ENCODE data around the gene CYP24A1. TPM values are rescaled to one million over a fixed set of nuclear protein-coding genes. Genes with fewer than 3 reads are reported as not detected.

Gene CYP24A1
- total and polyA plus RNA-seq, 9 donors = 0.15 to 3.7 TPM; not detected in 7

- intact Hi-C loops (cut with DNase I) = no loop called here
- TF ChIP-seq EP300 (IDR thresholded peaks at IDR 0.05) (no peak), POLR2A (IDR thresholded peaks at IDR 0.05) (no peak), CTCF (IDR thresholded peaks at IDR 0.05) (no peak)
These were observed 66.6 kb downstream of the CYP24A1 start for GRCh38 chr20:54107181-54107580.

GRCh38 chr20:54106162-54106561, 67.6 kb downstream of the CYP24A1 start:
- Histone ChIP-seq H3K36me3 (no peaks in the 10 kb centered on the region), H3K4me1 (ENCODE audit: insufficient read depth) (no peaks in the 10 kb centered on the region), H3K27me3 (no peaks in the 10 kb centered on the region), H3K4me3 (no peak overlapping the region), H3K9me3 (peaks cover 0 to 4% of the 10 kb centered on the region in 2 donors), H3K27ac (no peak overlapping the region)
- 29 to 44% (median 44%) methylated on average over 4 of the region's 4 CpGs for WGBS, 3 donors
- intact Hi-C loops (cut with DNase I) = no loop called here
- DNase-seq = no peak
- no peak for TF ChIP-seq POLR2A (IDR thresholded peaks at IDR 0.05)
- no peak for TF ChIP-seq CTCF (IDR thresholded peaks at IDR 0.05)
- TF ChIP-seq EP300 (IDR thresholded peaks at IDR 0.05) = no peak

More at GRCh38 chr20:54107181-54107580, 66.6 kb downstream of the CYP24A1 start:
- Histone ChIP-seq H3K27ac (no peak overlapping the region), H3K27me3 (no peaks in the 10 kb centered on the region), H3K36me3 (no peaks in the 10 kb centered on the region), H3K9me3 (peaks cover 0 to 5% of the 10 kb centered on the region in 2 donors), H3K4me1 (ENCODE audit: insufficient read depth) (no peaks in the 10 kb centered on the region), H3K4me3 (no peak overlapping the region)
- 57 to 82% (median 80%) methylated on average over 2 of the region's 2 CpGs for WGBS, 3 donors
- no peak for DNase-seq

- Histone ChIP-seq H3K36me3 (no peaks in the 10 kb centered on the region), H3K4me1 (ENCODE audit: insufficient read depth) (no peaks in the 10 kb centered on the region), H3K9me3 (peaks cover 0 to 4% of the 10 kb centered on the region in 2 donors), H3K27ac (no peak overlapping the region), H3K4me3 (no peak overlapping the region), H3K27me3 (no peaks in the 10 kb centered on the region)
- WGBS, 3 donors = 40 to 50% (median 46%) methylated on average over 4 of the region's 4 CpGs
- no peak for DNase-seq
- intact Hi-C loops (cut with DNase I) = no loop called here
- TF ChIP-seq CTCF (IDR thresholded peaks at IDR 0.05) (no peak), POLR2A (IDR thresholded peaks at IDR 0.05) (no peak), EP300 (IDR thresholded peaks at IDR 0.05) (no peak)
These were observed 68.1 kb downstream of the CYP24A1 start for GRCh38 chr20:54105653-54106052.

- peaks cover 0 to 4% of the 10 kb centered on the region in 2 donors for H3K9me3 ChIP-seq
- 86 to 89% (median 86%) methylated on average over 4 of the region's 4 CpGs for WGBS, 3 donors
- no peak overlapping the region for H3K4me3 ChIP-seq
- DNase-seq = no peak
- H3K27ac ChIP-seq = no peak overlapping the region
- intact Hi-C loops (cut with DNase I) = no loop called here
- no peaks in the 10 kb centered on the region for H3K36me3 ChIP-seq
- no peaks in the 10 kb centered on the region for H3K27me3 ChIP-seq
- TF ChIP-seq POLR2A (IDR thresholded peaks at IDR 0.05) (no peak), EP300 (IDR thresholded peaks at IDR 0.05) (no peak), CTCF (IDR thresholded peaks at IDR 0.05) (no peak)
- no peaks in the 10 kb centered on the region for H3K4me1 ChIP-seq (ENCODE audit: insufficient read depth)
These were observed 69.0 kb downstream of the CYP24A1 start for GRCh38 chr20:54104781-54105180.

Measured in ovary (tissue), 9 donors.